ENCODE measurements around the gene IL12RB1.

DNA sequence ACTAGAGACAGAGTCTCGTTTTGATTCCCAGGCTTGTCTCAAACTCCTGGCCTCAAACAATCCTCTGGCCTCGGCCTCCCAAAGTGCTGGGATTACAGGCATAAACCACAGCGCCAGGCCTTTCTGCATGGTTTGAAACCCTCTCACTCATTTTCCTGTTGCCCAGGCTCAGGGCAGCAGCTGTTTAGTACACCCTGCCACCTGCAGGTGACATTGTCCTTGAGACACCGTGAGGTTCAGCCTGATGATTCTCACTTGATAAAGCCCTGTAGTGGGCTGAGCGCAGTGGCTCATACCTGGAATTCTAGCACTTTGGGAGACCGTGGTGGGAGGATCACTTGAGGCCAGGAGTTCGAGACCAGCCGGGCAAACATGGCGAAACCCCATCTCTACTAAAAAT is 12.5 kb downstream of the IL12RB1 start:
- TF ChIP-seq, protein P1, sequence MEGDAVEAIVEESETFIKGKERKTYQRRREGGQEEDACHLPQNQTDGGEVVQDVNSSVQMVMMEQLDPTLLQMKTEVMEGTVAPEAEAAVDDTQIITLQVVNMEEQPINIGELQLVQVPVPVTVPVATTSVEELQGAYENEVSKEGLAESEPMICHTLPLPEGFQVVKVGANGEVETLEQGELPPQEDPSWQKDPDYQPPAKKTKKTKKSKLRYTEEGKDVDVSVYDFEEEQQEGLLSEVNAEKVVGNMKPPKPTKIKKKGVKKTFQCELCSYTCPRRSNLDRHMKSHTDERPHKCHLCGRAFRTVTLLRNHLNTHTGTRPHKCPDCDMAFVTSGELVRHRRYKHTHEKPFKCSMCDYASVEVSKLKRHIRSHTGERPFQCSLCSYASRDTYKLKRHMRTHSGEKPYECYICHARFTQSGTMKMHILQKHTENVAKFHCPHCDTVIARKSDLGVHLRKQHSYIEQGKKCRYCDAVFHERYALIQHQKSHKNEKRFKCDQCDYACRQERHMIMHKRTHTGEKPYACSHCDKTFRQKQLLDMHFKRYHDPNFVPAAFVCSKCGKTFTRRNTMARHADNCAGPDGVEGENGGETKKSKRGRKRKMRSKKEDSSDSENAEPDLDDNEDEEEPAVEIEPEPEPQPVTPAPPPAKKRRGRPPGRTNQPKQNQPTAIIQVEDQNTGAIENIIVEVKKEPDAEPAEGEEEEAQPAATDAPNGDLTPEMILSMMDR (IDR thresholded peaks at IDR 0.05), result no peak
- TF ChIP-seq POLR2A (IDR thresholded peaks at IDR 0.05), result no peak
- no peak for TF ChIP-seq EP300 (IDR thresholded peaks at IDR 0.05)
